Nephron (organoid): ENCODE measurements around the gene KDM4C.

ENCODE experiments used
- H3K27ac Mint-ChIP-seq, 3 experiments: 2 replicates each; pipeline ENCODE4 v1.8.0; 2020; ENCODE audit warnings: mixed read lengths in 3 of 3, mild to moderate bottlenecking in 2 of 3, moderate library complexity in 1 of 3
- H3K27me3 Mint-ChIP-seq: 2 replicates; pipeline ENCODE4 v1.8.0; 2021; ENCODE audit warnings: low read depth, mild to moderate bottlenecking, moderate library complexity, mixed read lengths
- H3K36me3 Mint-ChIP-seq: 2 replicates; pipeline ENCODE4 v1.8.0; 2020; ENCODE audit warnings: low read depth, mixed read lengths
- H3K4me1 Mint-ChIP-seq: 2 replicates; pipeline ENCODE4 v1.8.0; 2020; ENCODE audit warnings: mixed read lengths
- H3K4me3 Mint-ChIP-seq, 3 experiments: 2 replicates each; pipeline ENCODE4 v1.8.0; 2020; ENCODE audit warnings: mild to moderate bottlenecking in 3 of 3, mixed read lengths in 3 of 3, moderate library complexity in 2 of 3
- H3K9me3 Mint-ChIP-seq: 2 replicates; pipeline ENCODE4 v1.8.0; 2020; ENCODE audit warnings: mixed read lengths
- CTCF ChIP-seq, 3 experiments: fragments of 200-600 bp; sonication (generic); IDR thresholded peaks; one replicate each; pipeline ENCODE4 v1.5.0; 2021; ENCODE audit warnings: antibody characterized with exemption in 3 of 3; ENCODE audit not compliant: unreplicated experiment in 3 of 3

The KDM4C gene

DNA sequence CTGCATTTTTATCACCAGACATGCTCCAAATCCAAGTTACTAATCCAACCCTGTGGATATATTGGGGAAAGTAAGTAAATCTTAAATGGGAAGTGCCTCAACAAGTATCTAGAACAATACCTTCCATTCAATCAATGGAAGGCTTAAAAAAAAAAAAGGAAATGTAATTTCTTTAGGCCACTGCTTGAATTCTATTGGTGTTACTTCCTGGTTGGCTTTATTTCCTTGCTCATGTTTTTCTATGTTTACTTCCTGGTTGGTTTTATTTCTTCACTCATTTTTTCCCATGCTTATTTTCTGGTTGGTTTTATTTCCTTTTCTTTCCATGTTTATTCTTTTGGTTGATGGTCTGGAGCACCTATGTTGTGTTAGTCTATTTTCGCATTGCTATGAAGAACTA is 363.9 kb downstream of the KDM4C start:
- no peak overlapping the region for H3K4me3 Mint-ChIP-seq
- H3K27me3 Mint-ChIP-seq = no peaks in the 10 kb centered on the region
- TF ChIP-seq CTCF (IDR thresholded peaks at IDR 0.05; ENCODE audit: unreplicated experiment in 3 of 3) = no peak
- no peaks in the 10 kb centered on the region for H3K9me3 Mint-ChIP-seq
- no peaks in the 10 kb centered on the region for H3K36me3 Mint-ChIP-seq
- no peak overlapping the region for H3K27ac Mint-ChIP-seq
- H3K4me1 Mint-ChIP-seq = peaks cover 5% of the 10 kb centered on the region

DNA sequence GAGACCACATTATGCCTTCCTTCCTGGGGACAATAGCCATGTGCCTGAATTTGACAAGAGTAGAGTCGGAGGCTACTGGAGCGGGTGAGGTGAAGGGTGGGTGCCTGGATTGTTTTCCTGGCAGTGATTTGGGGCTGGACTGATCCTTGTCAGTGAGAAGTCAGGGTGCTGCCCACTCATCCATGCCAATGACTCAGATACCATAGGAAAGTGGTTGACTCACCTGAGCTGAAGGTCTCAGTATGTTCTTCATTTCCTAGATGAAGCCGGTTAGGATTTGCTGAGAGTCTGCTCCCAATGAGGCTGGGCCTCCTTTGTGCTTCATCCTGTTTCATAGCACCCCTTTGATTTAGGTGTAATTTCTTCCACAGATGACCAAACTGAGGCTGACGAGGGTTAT is 366.0 kb downstream of the KDM4C start:
- Mint-ChIP-seq H3K27me3 (no peaks in the 10 kb centered on the region), H3K27ac (no peak overlapping the region), H3K4me3 (no peak overlapping the region), H3K9me3 (no peaks in the 10 kb centered on the region), H3K36me3 (peaks cover 5% of the 10 kb centered on the region), H3K4me1 (peaks cover 5% of the 10 kb centered on the region)
- TF ChIP-seq CTCF (IDR thresholded peaks at IDR 0.05; ENCODE audit: unreplicated experiment in 3 of 3) = no peak

- H3K27me3 Mint-ChIP-seq = no peaks in the 10 kb centered on the region
- H3K9me3 Mint-ChIP-seq = no peaks in the 10 kb centered on the region
- TF ChIP-seq CTCF (IDR thresholded peaks at IDR 0.05; ENCODE audit: unreplicated experiment in 3 of 3) = no peak
- no peak overlapping the region for H3K4me3 Mint-ChIP-seq
- no peaks in the 10 kb centered on the region for H3K4me1 Mint-ChIP-seq
- peaks cover 10% of the 10 kb centered on the region for H3K36me3 Mint-ChIP-seq
- H3K27ac Mint-ChIP-seq = no peak overlapping the region
Measured at GRCh38 chr9:7125231-7125630, 367.5 kb downstream of the KDM4C start.

DNA sequence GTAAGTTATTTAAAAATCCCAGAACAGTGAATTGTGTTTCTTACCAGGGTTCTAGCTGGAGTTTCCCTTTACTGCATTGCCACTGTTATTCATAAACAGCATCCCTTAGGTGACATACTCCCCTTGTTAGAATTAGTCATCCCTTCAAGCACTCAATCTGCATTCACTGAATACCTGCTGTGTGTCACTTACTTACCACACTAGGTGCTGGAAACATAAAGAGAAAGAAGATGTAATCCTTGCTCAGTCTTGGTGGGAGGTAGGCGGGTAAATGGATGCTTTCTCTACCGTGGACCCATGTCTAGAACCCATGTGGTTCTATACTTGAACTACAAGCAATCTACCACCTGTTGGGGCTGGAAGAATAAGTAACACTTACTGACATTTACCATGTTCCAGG is 371.6 kb downstream of the KDM4C start:
- H3K36me3 Mint-ChIP-seq = peaks cover 13% of the 10 kb centered on the region

GRCh38 chr9:7130266-7130820 is 372.6 kb downstream of the KDM4C start:
- H3K27ac Mint-ChIP-seq = no peak overlapping the region
- H3K36me3 Mint-ChIP-seq = peaks cover 18% of the 10 kb centered on the region
- H3K9me3 Mint-ChIP-seq = no peaks in the 10 kb centered on the region
- no peak for TF ChIP-seq CTCF (IDR thresholded peaks at IDR 0.05; ENCODE audit: unreplicated experiment in 3 of 3)
- H3K4me1 Mint-ChIP-seq = no peaks in the 10 kb centered on the region
- no peak overlapping the region for H3K4me3 Mint-ChIP-seq
- H3K27me3 Mint-ChIP-seq = no peaks in the 10 kb centered on the region

More for the DNA sequence above, 371.6 kb downstream of the KDM4C start:
- no peak for TF ChIP-seq CTCF (IDR thresholded peaks at IDR 0.05; ENCODE audit: unreplicated experiment in 3 of 3)
- H3K9me3 Mint-ChIP-seq = no peaks in the 10 kb centered on the region
- H3K4me1 Mint-ChIP-seq = no peaks in the 10 kb centered on the region
- no peak overlapping the region for H3K4me3 Mint-ChIP-seq
- no peaks in the 10 kb centered on the region for H3K27me3 Mint-ChIP-seq
- H3K27ac Mint-ChIP-seq = no peak overlapping the region

DNA sequence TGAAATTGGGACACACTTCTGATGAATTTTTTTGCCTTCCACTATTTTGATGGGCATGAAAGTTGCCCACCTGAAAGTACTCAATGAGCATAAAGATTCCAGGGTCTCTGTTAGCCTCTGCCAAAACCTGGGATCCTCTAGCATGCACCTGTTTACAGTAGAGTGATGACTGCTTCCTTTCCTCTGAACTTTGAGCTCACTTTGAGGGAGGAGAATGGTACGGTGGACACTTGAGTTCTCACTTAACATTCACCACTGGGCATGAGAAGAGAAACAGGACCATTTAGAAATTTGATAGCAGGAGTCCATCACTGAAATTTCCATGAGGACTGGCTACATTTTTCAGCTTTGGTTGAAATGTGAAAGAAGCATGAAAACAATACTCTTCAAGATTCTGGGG is 374.8 kb downstream of the KDM4C start:
- H3K9me3 Mint-ChIP-seq = no peaks in the 10 kb centered on the region
- no peak overlapping the region for H3K27ac Mint-ChIP-seq
- no peak for TF ChIP-seq CTCF (IDR thresholded peaks at IDR 0.05; ENCODE audit: unreplicated experiment in 3 of 3)
- H3K27me3 Mint-ChIP-seq = no peaks in the 10 kb centered on the region
- peaks cover 19% of the 10 kb centered on the region for H3K36me3 Mint-ChIP-seq
- no peak overlapping the region for H3K4me3 Mint-ChIP-seq
- H3K4me1 Mint-ChIP-seq = no peaks in the 10 kb centered on the region
